NCI-H1048 (cell line): ENCODE results near the gene CTSS.

Experiments
- DNase-seq: peaks from one replicate; lab custom pipeline; 2025; lab: John Stamatoyannopoulos, UW

CTSS gene

GRCh38 chr1:150696995-150697927 is 68.3 kb downstream of the CTSS start, which contains the start of gene GOLPH3L:
Gene GOLPH3L, minus strand, starts transcription at chr1:150697154. Its CDS starts 2,316 bp downstream, at chr1:150694838.
- peak; percentile 99 for DNase-seq

GRCh38 chr1:150696590-150696989 is 69.0 kb downstream of the CTSS start:
- no peak for DNase-seq

GRCh38 chr1:150696162-150696561 is 69.4 kb downstream of the CTSS start:
- DNase-seq: no peak

- DNase-seq: no peak
These were observed 70.0 kb downstream of the CTSS start for GRCh38 chr1:150695561-150695960.

- no peak for DNase-seq
These were observed 72.9 kb downstream of the CTSS start for GRCh38 chr1:150692720-150693119.

DNA sequence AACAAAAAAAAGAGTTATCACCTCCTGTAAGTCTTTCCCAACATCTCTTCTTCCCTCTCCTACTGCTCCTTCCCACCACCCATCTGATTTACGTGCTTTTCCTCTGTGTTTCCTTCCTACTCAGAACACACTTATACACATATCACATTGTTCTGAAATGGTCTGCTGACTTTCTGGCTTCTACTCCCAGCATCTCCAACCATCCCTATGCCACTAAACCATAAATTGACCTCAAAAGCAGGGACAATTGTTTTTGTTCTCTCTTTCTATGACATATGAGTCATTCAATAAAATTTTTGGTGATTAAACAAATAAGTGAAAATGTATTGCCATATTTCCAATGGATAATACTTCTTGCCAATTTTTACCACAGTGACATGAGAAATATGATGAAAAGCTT is 76.8 kb downstream of the CTSS start:
- no peak for DNase-seq

DNA sequence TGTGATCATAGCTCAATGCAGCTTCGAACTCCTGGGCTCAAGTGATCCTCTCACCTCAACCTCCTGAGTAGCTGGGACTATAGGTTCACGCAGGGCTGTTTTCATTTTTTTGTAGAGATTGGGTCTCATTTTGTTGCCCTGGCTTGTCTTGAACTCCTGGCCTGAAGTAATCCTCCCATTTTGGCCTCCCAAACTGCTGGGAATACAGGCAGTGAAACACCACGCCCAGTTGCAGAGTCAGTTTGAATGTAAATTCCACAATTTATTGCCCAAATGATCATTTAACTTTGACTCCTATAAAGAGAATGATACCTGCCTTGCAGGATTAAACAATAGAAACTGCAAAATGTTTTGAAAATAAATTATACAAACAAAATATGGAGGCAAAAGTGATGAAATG is 79.3 kb downstream of the CTSS start:
- DNase-seq: no peak

GRCh38 chr1:150683914-150684313 is 81.7 kb downstream of the CTSS start:
- no peak for DNase-seq
